Effector CD8-positive, alpha-beta T cell (primary cell): ENCODE data around the gene SIX1.

Source experiments
- DNase-seq: peaks from one replicate; lab custom pipeline; 2025; lab: John Stamatoyannopoulos, UW

Gene SIX1

GRCh38 chr14:60655119-60655897, 6.0 kb upstream of the SIX1 start:
- no peak for DNase-seq

GRCh38 chr14:60654334-60654821, 5.1 kb upstream of the SIX1 start:
- no peak for DNase-seq

GRCh38 chr14:60653701-60654161, 4.5 kb upstream of the SIX1 start:
- no peak for DNase-seq

- DNase-seq = no peak
These were observed 3.7 kb upstream of the SIX1 start for GRCh38 chr14:60652674-60653651.

DNA sequence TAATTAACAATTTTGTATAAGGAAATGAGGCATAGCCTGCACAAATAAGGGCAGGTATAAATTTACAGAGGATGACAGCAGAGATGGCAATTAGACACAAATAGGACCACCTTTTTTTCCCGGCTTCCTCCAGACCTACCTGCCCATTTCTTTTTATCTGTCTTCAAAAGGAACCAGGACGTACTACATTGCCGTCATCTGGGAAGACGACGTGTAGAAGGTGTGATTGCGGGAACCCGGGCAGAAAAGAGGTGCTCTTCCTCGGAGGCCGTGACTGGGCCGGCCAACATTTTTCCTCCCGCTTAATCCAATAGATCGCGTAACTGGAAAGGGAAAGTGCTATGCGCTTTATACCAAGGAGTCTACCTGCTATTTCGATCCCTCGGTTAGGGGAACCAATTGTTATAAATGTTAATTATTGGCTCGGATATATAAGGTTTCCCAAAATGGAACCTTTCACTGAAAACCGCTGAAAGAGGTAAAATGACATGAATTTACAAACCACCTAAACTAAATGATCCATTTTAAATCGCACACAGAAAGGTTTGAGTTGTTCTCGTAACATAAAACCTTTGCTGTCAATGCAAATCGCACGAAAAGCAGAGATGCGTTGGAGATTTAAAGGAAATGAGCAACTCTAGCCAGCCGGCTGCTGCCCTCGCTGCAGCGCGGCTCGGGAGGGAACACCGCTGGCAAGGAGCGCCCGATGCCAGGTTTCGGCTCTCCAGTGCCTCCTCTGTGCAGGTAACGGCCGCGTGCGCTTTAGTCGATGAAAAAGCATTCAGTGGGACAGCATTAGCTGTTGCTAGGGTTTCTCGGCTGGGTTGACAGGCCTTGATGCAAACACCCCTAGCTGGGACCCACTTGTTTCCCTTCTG, 2.8 kb upstream of the SIX1 start:
- DNase-seq = no peak

DNA sequence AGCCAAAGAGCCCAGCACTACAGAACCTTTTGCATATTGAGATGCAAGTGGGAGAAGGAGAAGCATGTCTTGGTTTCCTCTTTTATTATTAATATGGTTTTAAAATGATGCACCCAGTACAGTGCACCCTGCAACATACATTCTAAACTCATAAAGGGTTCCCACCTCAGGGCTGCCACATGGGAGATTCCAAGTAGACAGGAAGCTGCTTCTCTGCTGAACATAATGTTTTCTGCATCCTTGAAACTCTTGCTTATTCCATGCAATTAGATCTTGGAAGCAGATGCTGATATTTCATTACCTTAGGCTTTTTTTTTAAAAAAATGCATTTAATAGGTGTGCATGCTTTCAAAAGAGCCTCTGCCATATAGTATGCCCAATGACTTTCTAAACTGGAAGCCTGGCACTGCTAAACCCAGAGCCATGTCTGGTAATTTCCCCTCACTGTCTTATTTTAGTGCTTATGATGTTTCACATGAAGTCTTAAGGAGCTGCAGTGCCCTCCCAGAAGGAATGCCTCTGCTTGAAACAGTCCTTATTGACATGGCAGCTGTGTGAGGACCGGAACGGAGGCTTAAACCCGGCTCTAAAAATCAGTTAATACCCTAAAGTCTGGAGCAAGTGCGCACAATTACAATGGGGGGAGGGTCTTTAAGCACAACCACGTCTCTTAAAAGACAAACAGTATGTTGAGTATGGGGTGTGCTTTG, 2.0 kb upstream of the SIX1 start:
- DNase-seq = no peak

GRCh38 chr14:60650373-60650961, 1.2 kb upstream of the SIX1 start:
- DNase-seq = no peak

- no peak for DNase-seq
These were observed 647 bp upstream of the SIX1 start for GRCh38 chr14:60649875-60650372.

- DNase-seq = no peak
These were observed 886 bp downstream of the SIX1 start for GRCh38 chr14:60648249-60648933.

GRCh38 chr14:60647837-60648248, 1.4 kb downstream of the SIX1 start:
- no peak for DNase-seq

GRCh38 chr14:60647081-60647836, 2.0 kb downstream of the SIX1 start:
- DNase-seq = no peak

DNA sequence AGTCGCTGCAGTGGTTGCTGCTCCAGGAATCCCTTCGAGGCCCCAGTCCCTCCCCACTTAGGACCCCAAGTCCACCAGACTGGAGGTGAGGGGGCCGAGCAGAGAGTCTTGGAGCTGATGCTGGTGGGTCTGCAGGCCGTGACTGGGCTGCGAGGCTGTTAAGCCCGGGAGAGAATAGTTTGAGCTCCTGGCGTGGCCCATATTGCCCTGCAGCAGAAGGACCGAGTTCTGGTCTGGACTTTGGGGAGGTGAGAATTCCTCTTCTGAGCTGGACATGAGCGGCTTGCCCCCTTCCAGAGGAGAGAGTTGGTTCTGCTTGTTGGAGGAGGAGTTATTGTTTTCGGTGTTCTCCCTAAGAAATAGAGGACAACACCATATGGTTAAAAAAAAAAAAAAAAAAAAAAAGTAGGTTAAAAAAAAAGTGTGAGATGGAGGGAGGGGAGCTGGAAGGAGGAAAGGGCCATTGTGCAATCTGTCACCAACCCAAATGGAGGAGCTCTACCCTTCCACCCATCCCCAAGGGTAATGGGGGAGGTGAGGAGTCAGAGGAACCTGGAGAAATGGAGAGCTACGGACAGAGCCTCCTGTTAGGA, 3.0 kb downstream of the SIX1 start:
- DNase-seq = no peak

- DNase-seq = no peak
These were observed 4.0 kb downstream of the SIX1 start for GRCh38 chr14:60645126-60645741.

GRCh38 chr14:60644666-60645065, 4.6 kb downstream of the SIX1 start:
- DNase-seq = no peak

- no peak for DNase-seq
These were observed 5.6 kb downstream of the SIX1 start for GRCh38 chr14:60643463-60644314.

GRCh38 chr14:60643141-60643462, 6.2 kb downstream of the SIX1 start:
- no peak for DNase-seq
